Skeletal muscle tissue (tissue), 4 donors: ENCODE results near the gene PDIA5. TPM values are rescaled to one million over a fixed set of nuclear protein-coding genes. Genes with fewer than 3 reads are reported as not detected.

Source experiments
- H3K27ac ChIP-seq: one replicate; pipeline ENCODE4 v1.7.0; 2013; ENCODE audit warnings: mild to moderate bottlenecking, low read depth, low read length, inconsistent platforms
- H3K27me3 ChIP-seq, 3 donors: one replicate each; pipeline ENCODE4 v1.7.0; 2013; ENCODE audit warnings: low read length in 3 of 3; ENCODE audit not compliant: control insufficient read depth in 3 of 3, insufficient read depth in 3 of 3
- H3K36me3 ChIP-seq, 3 donors: one replicate each; pipeline ENCODE4 v1.7.0; 2013; ENCODE audit warnings: low read length in 3 of 3; ENCODE audit not compliant: control insufficient read depth in 3 of 3, insufficient read depth in 3 of 3
- H3K4me1 ChIP-seq, 3 donors: one replicate each; pipeline ENCODE4 v1.7.0; 2013; ENCODE audit warnings: low read length in 3 of 3, mild to moderate bottlenecking in 3 of 3; ENCODE audit not compliant: control insufficient read depth in 3 of 3, insufficient read depth in 3 of 3
- H3K4me3 ChIP-seq, 3 donors: one replicate each; pipeline ENCODE4 v1.7.0; 2013; ENCODE audit warnings: low read length in 3 of 3
- H3K9ac ChIP-seq, 3 donors: one replicate each; pipeline ENCODE4 v1.7.0; 2013; ENCODE audit warnings: low read length in 3 of 3, mild to moderate bottlenecking in 3 of 3, moderate library complexity in 2 of 3, low read depth in 1 of 3
- H3K9me3 ChIP-seq, 3 donors: one replicate each; pipeline ENCODE4 v1.7.0; 2013; ENCODE audit warnings: low read length in 3 of 3; ENCODE audit not compliant: control insufficient read depth in 3 of 3
- total RNA-seq: library from RNA; depleted of rRNA; stranded (reverse); fragments of >200 nt; gene quantifications from one replicate; pipeline ENCODE4 v1.2.3, GENCODE V29; 2014
- donor health status: Osteomylitis.

The PDIA5 gene
- 12.0 TPM for total RNA-seq

GRCh38 chr3:123066896-123067688 is at the start of gene PDIA5:
PDIA5 (plus strand) TSS chr3:123067025; CDS start chr3:123067165, 140 bp downstream.
- Histone ChIP-seq H3K4me1 (peaks cover 16 to 24% (median 18%) of the 10 kb centered on the region in 3 donors), H3K27ac (peak within 1 kb of the TSS; percentile 26), H3K9ac (peak within 1 kb of the TSS; percentile 80 to 82 (median 81)), H3K27me3 (no peaks in the 10 kb centered on the region), H3K36me3 (no peaks in the 10 kb centered on the region), H3K4me3 (peak within 1 kb of the TSS; percentile 79 to 90 (median 84)), H3K9me3 (no peaks in the 10 kb centered on the region)

- Histone ChIP-seq H3K36me3 (no peaks in the 10 kb centered on the region), H3K27ac (no peak overlapping the region), H3K4me1 (peaks cover 2 to 4% (median 2%) of the 10 kb centered on the region in 3 donors), H3K9me3 (no peaks in the 10 kb centered on the region), H3K4me3 (no peak overlapping the region), H3K27me3 (peaks cover 0 to 8% (median under 1%) of the 10 kb centered on the region in 3 donors), H3K9ac (no peak overlapping the region)
These were observed 48.1 kb upstream of the PDIA5 start for GRCh38 chr3:123018683-123019082.

- H3K36me3 ChIP-seq = no peaks in the 10 kb centered on the region
- H3K9me3 ChIP-seq = no peaks in the 10 kb centered on the region
- peaks cover 0 to 8% (median 5%) of the 10 kb centered on the region in 3 donors for H3K27me3 ChIP-seq
- H3K9ac ChIP-seq = no peak overlapping the region
- no peak overlapping the region for H3K27ac ChIP-seq
- no peak overlapping the region for H3K4me3 ChIP-seq
- H3K4me1 ChIP-seq = peaks cover 0 to 1% (median 0%) of the 10 kb centered on the region in 3 donors
These were observed 47.7 kb upstream of the PDIA5 start for GRCh38 chr3:123019161-123019560.

GRCh38 chr3:123019591-123019990 is 47.2 kb upstream of the PDIA5 start:
- H3K9me3 ChIP-seq = no peaks in the 10 kb centered on the region
- H3K4me3 ChIP-seq = no peak overlapping the region
- H3K27ac ChIP-seq = no peak overlapping the region
- H3K36me3 ChIP-seq = no peaks in the 10 kb centered on the region
- no peak overlapping the region for H3K9ac ChIP-seq
- H3K4me1 ChIP-seq = no peaks in the 10 kb centered on the region
- H3K27me3 ChIP-seq = peaks cover 0 to 8% (median 8%) of the 10 kb centered on the region in 3 donors

- Histone ChIP-seq H3K9me3 (no peaks in the 10 kb centered on the region), H3K36me3 (no peaks in the 10 kb centered on the region), H3K27ac (no peak overlapping the region), H3K4me3 (no peak overlapping the region), H3K4me1 (no peaks in the 10 kb centered on the region), H3K27me3 (peaks cover 10 to 18% (median 13%) of the 10 kb centered on the region in 3 donors), H3K9ac (no peak overlapping the region)
These were observed 46.1 kb upstream of the PDIA5 start for GRCh38 chr3:123020709-123021108.

GRCh38 chr3:123021388-123021787 is 45.4 kb upstream of the PDIA5 start:
- no peak overlapping the region for H3K9ac ChIP-seq
- H3K27ac ChIP-seq = no peak overlapping the region
- H3K36me3 ChIP-seq = no peaks in the 10 kb centered on the region
- H3K4me1 ChIP-seq = peaks cover 0 to under 1% (median under 1%) of the 10 kb centered on the region in 3 donors
- no peak overlapping the region for H3K4me3 ChIP-seq
- no peaks in the 10 kb centered on the region for H3K9me3 ChIP-seq
- H3K27me3 ChIP-seq = peaks cover 15 to 23% (median 18%) of the 10 kb centered on the region in 3 donors

- Histone ChIP-seq H3K27me3 (peaks cover 22 to 30% (median 25%) of the 10 kb centered on the region in 3 donors), H3K4me3 (no peak overlapping the region), H3K36me3 (no peaks in the 10 kb centered on the region), H3K4me1 (peaks cover 6 to 7% (median 7%) of the 10 kb centered on the region in 3 donors), H3K27ac (no peak overlapping the region), H3K9ac (no peak overlapping the region), H3K9me3 (no peaks in the 10 kb centered on the region)
These were observed 44.8 kb upstream of the PDIA5 start for GRCh38 chr3:123021996-123022510.

- Histone ChIP-seq H3K4me3 (no peak overlapping the region), H3K36me3 (no peaks in the 10 kb centered on the region), H3K9me3 (no peaks in the 10 kb centered on the region), H3K4me1 (peaks cover 13 to 19% (median 15%) of the 10 kb centered on the region in 3 donors), H3K9ac (no peak overlapping the region), H3K27ac (no peak overlapping the region), H3K27me3 (peaks cover 31 to 46% (median 42%) of the 10 kb centered on the region in 3 donors)
These were observed 42.8 kb upstream of the PDIA5 start for GRCh38 chr3:123024056-123024455.

GRCh38 chr3:123025642-123026521 is 40.9 kb upstream of the PDIA5 start:
- peaks cover 13 to 19% (median 15%) of the 10 kb centered on the region in 3 donors for H3K4me1 ChIP-seq
- peaks cover 48 to 63% (median 58%) of the 10 kb centered on the region in 3 donors for H3K27me3 ChIP-seq
- H3K9me3 ChIP-seq = no peaks in the 10 kb centered on the region
- H3K36me3 ChIP-seq = no peaks in the 10 kb centered on the region
- H3K4me3 ChIP-seq = peak overlapping the region in 1 of 3 donors; percentile 68
- H3K27ac ChIP-seq = no peak overlapping the region
- no peak overlapping the region for H3K9ac ChIP-seq
